GM18870 (cell line): Measurements from ENCODE around the gene RIPOR2.
A peak's percentile ranks its signal among the peaks of the same experiment; 100 is the strongest.

ENCODE experiments used
- ATAC-seq: cut with Tn5 transposase; IDR thresholded peaks from one replicate; pipeline ENCODE4 v1.9.1; 2021; ENCODE audit warnings: moderate library complexity; ENCODE audit not compliant: unreplicated experiment

The RIPOR2 gene

GRCh38 chr6:24905483-24905882 lies 30.3 kb downstream of the RIPOR2 start:
- ATAC-seq: no peak

DNA sequence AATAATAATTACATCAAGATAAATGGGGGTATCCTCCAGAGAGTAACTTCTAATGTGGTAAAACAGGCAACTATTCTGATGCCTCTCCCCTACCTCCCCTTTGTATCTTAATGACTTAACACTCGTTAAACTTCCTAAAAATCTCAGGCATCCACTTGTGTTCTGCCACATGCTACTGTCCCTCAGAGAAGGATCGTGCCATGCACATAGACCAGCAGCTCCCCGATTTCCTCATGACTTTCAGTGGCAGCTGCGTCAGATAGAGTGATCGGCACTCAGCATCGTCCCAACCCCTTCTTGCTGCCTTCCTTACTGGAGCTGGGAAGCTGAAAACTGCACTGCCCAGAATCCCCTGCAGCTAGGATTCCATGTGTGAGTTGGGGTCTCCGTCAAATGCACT lies 32.1 kb downstream of the RIPOR2 start:
- ATAC-seq: no peak

DNA sequence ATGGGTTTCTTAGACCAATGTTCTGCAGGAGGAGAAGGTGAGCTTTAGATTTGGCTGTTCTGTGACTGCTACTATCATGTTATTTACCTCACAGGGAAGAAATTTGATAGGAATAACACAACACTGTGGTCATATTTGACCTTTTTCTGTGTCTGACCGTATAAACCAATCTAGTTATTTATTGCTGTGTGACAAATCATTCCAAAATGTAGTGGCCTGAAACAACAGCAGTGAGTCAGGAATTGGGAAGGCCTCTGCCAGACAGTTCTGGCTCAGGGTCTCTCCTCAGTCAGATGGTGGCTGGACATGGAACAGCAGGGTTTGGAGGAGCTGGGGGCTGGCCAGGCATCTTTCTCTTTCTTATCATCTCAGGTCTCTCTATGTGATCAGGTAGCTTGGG lies 33.0 kb downstream of the RIPOR2 start:
- ATAC-seq: no peak

DNA sequence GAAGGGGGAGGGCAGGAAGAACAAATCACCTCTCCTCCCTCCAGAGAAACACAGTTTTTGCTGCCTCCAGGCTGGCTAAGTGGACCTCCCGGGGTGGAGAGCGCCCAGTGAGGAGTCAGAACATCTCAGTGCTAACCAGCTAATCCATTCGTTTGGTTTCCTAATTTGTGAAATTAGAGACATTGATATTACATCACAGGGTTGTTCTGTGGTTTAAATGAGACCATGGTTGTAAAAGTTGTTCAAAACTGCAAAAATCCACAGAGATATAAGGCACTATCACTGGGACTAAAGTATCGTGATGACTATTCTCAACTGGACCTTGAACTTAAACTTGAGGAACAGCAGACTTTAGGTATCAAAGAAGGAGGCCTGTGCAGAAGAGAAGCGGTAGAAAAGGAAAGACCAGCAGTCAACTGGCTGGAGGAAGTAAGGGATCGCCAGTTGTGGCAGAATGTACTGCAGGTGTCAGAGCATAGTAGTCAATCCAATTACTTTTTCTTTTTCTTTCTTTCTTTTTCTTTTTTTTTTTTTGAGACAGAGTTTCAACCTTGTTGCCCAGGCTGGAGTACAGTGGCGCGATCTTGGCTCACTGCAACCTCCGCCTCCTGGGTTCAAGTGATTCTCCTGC lies 33.9 kb downstream of the RIPOR2 start:
- no peak for ATAC-seq

DNA sequence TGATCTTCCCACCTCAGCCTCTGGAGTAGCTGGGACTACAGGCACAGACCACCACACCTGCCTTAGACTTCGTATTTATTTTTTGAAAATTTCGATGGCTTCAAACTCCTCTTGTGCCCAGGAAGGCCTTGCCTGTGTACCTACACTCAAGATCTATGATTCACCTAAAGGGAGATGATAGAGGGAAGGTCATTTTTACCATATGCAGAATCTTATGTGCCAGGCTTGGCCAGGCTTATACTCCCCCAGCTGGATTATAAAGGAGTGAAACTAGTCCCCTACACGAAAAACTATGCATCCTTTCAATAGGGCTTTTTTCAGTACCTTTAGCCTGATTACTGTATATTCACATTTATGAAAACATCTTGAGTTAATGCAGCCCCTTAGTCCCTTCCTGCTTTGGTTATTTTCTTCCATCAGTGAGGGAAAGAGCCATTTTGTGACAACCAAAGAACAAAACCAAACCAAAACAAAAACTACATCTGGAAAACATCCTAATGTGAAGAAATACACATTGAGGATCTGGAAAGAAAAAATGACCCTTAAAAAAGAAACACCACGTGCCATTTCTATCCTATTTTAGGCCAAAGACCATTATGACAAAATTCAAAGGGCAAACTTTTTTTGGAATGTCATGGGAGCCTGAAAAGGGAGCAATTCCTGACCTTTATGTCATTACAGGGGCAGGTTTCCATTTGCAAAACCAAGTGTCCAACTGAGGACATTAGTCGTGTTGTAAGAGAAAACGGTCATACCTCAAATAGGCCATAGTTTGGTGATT lies 34.7 kb downstream of the RIPOR2 start:
- no peak for ATAC-seq

GRCh38 chr6:24899997-24900325 lies 35.8 kb downstream of the RIPOR2 start:
- ATAC-seq: no peak

DNA sequence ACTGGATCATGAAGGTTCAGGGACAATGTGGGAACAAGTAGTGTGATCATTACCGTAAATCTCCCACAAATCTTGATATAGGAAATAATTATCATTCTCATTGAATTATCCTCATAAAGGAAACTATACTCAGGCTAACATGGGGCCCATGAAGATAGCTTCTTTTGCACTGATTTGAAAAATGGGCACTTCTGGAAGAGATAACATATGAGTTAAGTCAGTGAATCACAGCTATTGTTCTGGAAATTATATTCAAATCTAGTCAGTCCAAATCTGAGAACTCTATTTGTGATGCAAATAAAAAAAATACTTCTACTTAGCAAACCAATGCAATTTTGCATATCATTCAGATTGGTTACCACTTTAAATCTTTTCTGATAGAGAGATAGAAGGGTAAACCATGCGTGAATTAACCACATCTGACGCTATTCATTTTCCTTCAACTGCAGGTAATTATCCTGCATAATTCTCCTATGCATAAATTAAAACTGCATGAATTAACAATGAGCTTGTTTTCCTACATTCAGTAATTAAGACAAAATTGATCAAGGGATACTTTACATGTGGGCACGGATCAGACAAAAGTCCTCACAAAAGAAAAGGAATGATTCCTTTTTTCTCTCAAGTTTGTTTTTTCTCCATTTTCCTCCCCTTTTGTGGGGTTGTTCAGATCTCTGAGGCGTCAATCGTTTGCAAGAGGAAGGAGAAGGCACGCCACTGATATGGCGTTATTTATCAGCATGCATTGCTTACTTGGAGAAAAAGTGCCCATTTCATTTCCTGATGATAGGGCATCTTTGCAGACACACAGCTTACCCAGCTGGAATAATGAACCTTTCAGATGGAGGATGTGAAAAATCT lies 36.4 kb downstream of the RIPOR2 start:
- no peak for ATAC-seq

DNA sequence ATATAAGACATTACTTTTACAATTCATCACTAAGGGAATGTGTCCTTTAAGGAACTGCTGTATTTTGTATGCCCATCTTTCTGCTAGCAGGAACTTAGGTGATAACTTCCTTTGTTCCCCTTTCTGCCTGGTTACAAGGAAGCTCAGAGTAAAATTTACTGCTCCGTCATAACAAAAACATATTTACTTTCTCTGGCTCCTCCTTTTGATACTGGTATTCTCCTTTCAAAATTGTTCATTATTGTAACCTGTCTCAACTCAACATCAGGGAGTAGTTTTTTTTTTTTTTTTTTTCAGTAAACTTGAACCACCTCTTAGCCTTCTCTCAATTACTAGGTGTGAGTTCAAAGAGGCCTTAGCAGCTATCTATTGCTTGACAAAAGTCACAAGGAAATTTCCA lies 37.1 kb downstream of the RIPOR2 start:
- no peak for ATAC-seq

- no peak for ATAC-seq
These were observed 38.6 kb downstream of the RIPOR2 start for GRCh38 chr6:24897186-24897585.

DNA sequence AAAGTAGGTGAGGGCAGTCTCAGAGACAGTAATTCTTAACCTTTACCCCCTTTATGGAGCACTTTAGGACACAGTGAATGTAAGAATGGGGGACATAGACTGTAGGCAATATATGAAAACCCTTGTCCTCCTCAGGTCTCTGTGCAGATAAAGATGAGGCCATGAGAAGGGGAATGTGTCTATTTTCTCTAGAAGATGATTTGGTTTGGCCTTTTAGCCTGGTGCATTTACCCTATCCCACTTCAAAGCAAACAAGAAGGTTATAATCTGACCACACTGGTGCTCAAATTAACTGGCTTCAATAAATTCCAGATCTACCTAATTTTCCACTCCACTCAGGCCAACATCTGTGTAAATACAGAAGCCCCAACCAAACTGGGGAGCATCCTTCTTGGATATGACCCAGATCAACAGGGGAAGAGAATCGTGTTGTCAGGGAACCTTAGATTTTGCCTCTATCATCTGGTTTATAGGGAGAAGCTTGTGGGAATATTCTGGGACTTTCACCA lies 42.4 kb downstream of the RIPOR2 start:
- ATAC-seq: no peak

DNA sequence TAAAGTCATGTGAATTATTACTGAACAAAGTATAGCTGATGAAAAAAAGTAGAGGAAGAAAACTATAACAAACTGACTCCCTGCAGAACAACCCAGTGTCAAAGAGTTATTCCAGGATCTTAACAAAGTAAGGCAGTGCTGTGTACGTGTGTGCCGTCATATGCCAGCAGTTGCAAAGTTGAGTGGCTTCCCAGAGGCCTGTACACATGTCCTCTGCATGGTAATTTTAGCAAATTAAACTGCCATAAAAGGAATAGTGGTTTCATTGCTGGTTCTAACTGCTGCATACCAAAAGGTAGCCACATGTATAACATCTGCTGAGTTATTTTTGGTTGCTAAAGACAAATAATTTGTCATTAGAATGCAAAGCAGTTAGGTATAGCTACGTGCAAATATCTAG lies 44.8 kb downstream of the RIPOR2 start:
- no peak for ATAC-seq

DNA sequence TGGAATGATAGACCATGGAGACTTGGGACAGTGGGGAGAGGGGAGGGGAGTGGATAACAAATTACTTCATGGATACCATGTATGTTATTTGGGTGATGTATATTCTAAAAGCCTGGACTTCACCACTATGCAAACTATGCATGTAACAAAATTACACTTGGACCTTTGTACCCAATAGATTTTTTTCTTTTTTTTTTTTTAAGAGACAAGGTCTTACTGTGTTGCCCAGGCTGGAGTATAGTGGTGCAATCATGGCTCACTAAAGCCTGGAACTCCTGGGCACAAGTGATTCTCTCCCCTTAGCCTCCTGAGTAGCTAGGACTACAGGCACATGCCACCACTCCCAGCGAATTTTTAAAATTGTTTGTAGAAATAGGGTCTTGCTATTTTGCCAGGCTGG lies 45.3 kb downstream of the RIPOR2 start:
- no peak for ATAC-seq

- ATAC-seq: no peak
These were observed 46.9 kb downstream of the RIPOR2 start for GRCh38 chr6:24888715-24889370.

GRCh38 chr6:24887545-24888140 lies 48.1 kb downstream of the RIPOR2 start:
- ATAC-seq: no peak

- ATAC-seq: peak; percentile 76
These were observed 52.1 kb downstream of the RIPOR2 start for GRCh38 chr6:24883618-24884017.

GRCh38 chr6:24882835-24883555 lies 52.8 kb downstream of the RIPOR2 start:
- ATAC-seq: no peak

- no peak for ATAC-seq
These were observed 53.5 kb downstream of the RIPOR2 start for GRCh38 chr6:24882295-24882694.

DNA sequence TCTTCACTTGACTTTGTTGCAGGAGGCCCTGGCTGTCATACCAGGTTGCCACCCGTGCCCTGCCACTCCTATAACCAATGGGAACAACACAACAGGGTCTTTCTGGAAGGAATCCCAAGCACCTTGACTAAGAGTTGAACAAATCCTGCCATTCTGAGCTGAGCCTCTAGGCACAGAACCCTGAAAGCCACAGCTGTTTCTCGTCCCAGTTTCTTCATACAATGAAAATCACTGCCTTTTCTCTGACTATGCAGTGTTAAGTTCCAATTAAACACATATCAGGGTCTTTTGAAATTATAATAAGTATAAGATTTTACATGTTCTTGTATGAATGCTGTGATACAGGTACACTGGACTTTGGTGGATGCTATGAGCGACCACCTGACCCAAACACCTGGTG lies 54.4 kb downstream of the RIPOR2 start:
- ATAC-seq: no peak

- no peak for ATAC-seq
These were observed 55.3 kb downstream of the RIPOR2 start for GRCh38 chr6:24880451-24880850.

GRCh38 chr6:24879351-24879750 lies 56.4 kb downstream of the RIPOR2 start:
- ATAC-seq: no peak
